H1 (cell line): ENCODE measurements around the gene SRXN1. TPM values are rescaled to one million over a fixed set of nuclear protein-coding genes. Genes with fewer than 3 reads are reported as not detected.
A peak's percentile ranks its signal among the peaks of the same experiment; 100 is the strongest.

Source experiments
- CTCF ChIA-PET: fragments of 300-600 bp; sonication (Branson Sonifier 250); formaldehyde crosslinking; loops from one replicate; lab custom pipeline; 2021; ENCODE audit not compliant: partially characterized antibody; lab: Charles Lee
- POLR2A ChIA-PET: fragments of 300-600 bp; sonication (Branson Sonifier 250); formaldehyde crosslinking; loops from one replicate; lab custom pipeline; 2021; ENCODE audit warnings: inconsistent platforms; ENCODE audit not compliant: partially characterized antibody; lab: Charles Lee
- DNase-seq, 2 experiments: peaks; one replicate each; pipeline versions ENCODE4 v3.0.0 to v3.0.0-alpha.2; 2010 to 2022; ENCODE audit warnings: low spot score in 2 of 2, low read depth in 1 of 2, mixed read lengths in 1 of 2
- FAIRE-seq: peaks from 2 replicates; lab custom pipeline; 2011; peaks lifted over from hg19 to GRCh38; lab: Jason Lieb, UNC
- H2AFZ ChIP-seq: 2 replicates; pipeline ENCODE4 v1.8.1; 2012; ENCODE audit warnings: low read length, inconsistent platforms
- H2AK5ac ChIP-seq: 2 replicates; pipeline ENCODE4 v1.6.1; 2013; ENCODE audit warnings: low read depth, low read length
- H2BK120ac ChIP-seq: replicated peaks from 2 replicates; pipeline ENCODE3; 2013; ENCODE audit warnings: low read depth, low read length, inconsistent platforms
- H2BK12ac ChIP-seq: 2 replicates; pipeline ENCODE4 v1.6.1; 2013; ENCODE audit warnings: low read depth, low read length
- H2BK15ac ChIP-seq: 2 replicates; pipeline ENCODE4 v1.6.1; 2013; ENCODE audit warnings: low read length
- H2BK20ac ChIP-seq: 2 replicates; pipeline ENCODE4 v1.6.1; 2013; ENCODE audit warnings: low read length
- H2BK5ac ChIP-seq: 2 replicates; pipeline ENCODE4 v1.6.1; 2013; ENCODE audit warnings: low read depth, low read length
- H3K14ac ChIP-seq: 2 replicates; pipeline ENCODE4 v1.6.1; 2013; ENCODE audit warnings: inconsistent platforms; ENCODE audit not compliant: insufficient read length
- H3K18ac ChIP-seq: 2 replicates; pipeline ENCODE4 v1.6.1; 2013; ENCODE audit warnings: low read length; ENCODE audit errors: extremely low read depth
- H3K23ac ChIP-seq: 2 replicates; pipeline ENCODE4 v1.6.1; 2013; ENCODE audit warnings: inconsistent platforms; ENCODE audit not compliant: insufficient read length
- H3K23me2 ChIP-seq: 2 replicates; pipeline ENCODE4 v1.6.1; 2013; ENCODE audit warnings: low read depth, low read length
- H3K27ac ChIP-seq: 2 replicates; pipeline ENCODE4 v1.6.1; 2011; ENCODE audit warnings: low read depth, low read length, inconsistent platforms
- H3K27me3 ChIP-seq, 4 experiments: replicated peaks in 1 of 4; 1 replicate in 1 of 4; 2 replicates in 3 of 4; pipeline versions ENCODE4 v1.6.1 to v1.8.1; 2011 to 2013; ENCODE audit warnings: low read length in 3 of 4, mild to moderate bottlenecking in 3 of 4, inconsistent platforms in 2 of 4, mixed read lengths in 2 of 4, moderate library complexity in 1 of 4; ENCODE audit not compliant: control insufficient read depth in 3 of 4, insufficient read depth in 3 of 4; ENCODE audit errors: extremely low read depth in 1 of 4
- H3K36me3 ChIP-seq, 4 experiments: 2 replicates each; pipeline versions ENCODE4 v1.6.1 to v1.8.1; 2011 to 2013; ENCODE audit warnings: mild to moderate bottlenecking in 4 of 4, low read length in 3 of 4, moderate library complexity in 2 of 4, control low read depth in 1 of 4, inconsistent platforms in 1 of 4; ENCODE audit not compliant: insufficient read depth in 4 of 4, control insufficient read depth in 2 of 4
- H3K4ac ChIP-seq: replicated peaks from 2 replicates; pipeline ENCODE3; 2013; ENCODE audit warnings: low read length, low read depth, mixed read lengths, inconsistent platforms; ENCODE audit not compliant: insufficient read length
- H3K4me1 ChIP-seq, 4 experiments: replicated peaks in 1 of 4; 1 replicate in 1 of 4; 2 replicates in 3 of 4; pipeline versions ENCODE4 v1.6.1 to v1.8.1; 2011 to 2013; ENCODE audit warnings: low read length in 3 of 4, inconsistent platforms in 2 of 4, mixed read lengths in 1 of 4; ENCODE audit not compliant: insufficient read depth in 4 of 4, control insufficient read depth in 3 of 4
- H3K4me2 ChIP-seq, 2 experiments: 2 replicates each; pipeline versions ENCODE4 v1.6.1 to v1.8.1; 2011 to 2013; ENCODE audit warnings: low read depth in 2 of 2, low read length in 2 of 2, control low read depth in 1 of 2, inconsistent platforms in 1 of 2, mild to moderate bottlenecking in 1 of 2; ENCODE audit not compliant: insufficient read depth in 1 of 2
- H3K4me3 ChIP-seq, 4 experiments: fragments of 200-600, 300-600 bp in 1 of 4; sonication (generic), shearing (Covaris generic), sonication (Bioruptor Twin) in 1 of 4; 2 replicates each; pipeline versions ENCODE4 v1.5.1 to v1.8.1; 2011 to 2016; ENCODE audit warnings: low read length in 4 of 4, low read depth in 3 of 4, control low read depth in 2 of 4, inconsistent platforms in 2 of 4, mild to moderate bottlenecking in 2 of 4, mixed read lengths in 1 of 4, moderate library complexity in 1 of 4; ENCODE audit not compliant: insufficient read depth in 2 of 4; ENCODE audit errors: extremely low read depth in 1 of 4
- H3K56ac ChIP-seq: replicated peaks from 2 replicates; pipeline ENCODE3; 2013; ENCODE audit warnings: low read depth, mild to moderate bottlenecking, mixed read lengths, low read length, inconsistent platforms; ENCODE audit not compliant: insufficient read length
- H3K79me1 ChIP-seq: 2 replicates; pipeline ENCODE4 v1.6.1; 2013; ENCODE audit warnings: low read depth, low read length, control low read depth
- H3K79me2 ChIP-seq, 2 experiments: 2 replicates each; pipeline versions ENCODE4 v1.6.1 to v1.8.1; 2012 to 2013; ENCODE audit warnings: low read length in 2 of 2, mild to moderate bottlenecking in 2 of 2, inconsistent platforms in 1 of 2; ENCODE audit not compliant: insufficient read depth in 2 of 2, control insufficient read depth in 1 of 2
- H3K9ac ChIP-seq, 4 experiments: replicated peaks in 1 of 4; 1 replicate in 1 of 4; 2 replicates in 3 of 4; pipeline versions ENCODE4 v1.6.1 to v1.8.1; 2011 to 2013; ENCODE audit warnings: low read depth in 3 of 4, low read length in 3 of 4, control low read depth in 2 of 4, mild to moderate bottlenecking in 2 of 4, moderate library complexity in 2 of 4, inconsistent platforms in 1 of 4; ENCODE audit errors: extremely low read depth in 1 of 4
- H3K9me3 ChIP-seq, 2 experiments: 2 replicates each; pipeline versions ENCODE4 v1.6.1 to v1.8.1; 2012 to 2013; ENCODE audit warnings: mild to moderate bottlenecking in 2 of 2, moderate library complexity in 2 of 2, control low read depth in 1 of 2, inconsistent platforms in 1 of 2, low read depth in 1 of 2, low read length in 1 of 2, mixed read lengths in 1 of 2; ENCODE audit not compliant: insufficient read depth in 2 of 2
- H4K20me1 ChIP-seq, 2 experiments: replicated peaks in 1 of 2; 2 replicates each; pipeline versions ENCODE3 to v1.8.1; 2011 to 2013; ENCODE audit warnings: inconsistent platforms in 2 of 2, low read length in 2 of 2, mild to moderate bottlenecking in 1 of 2; ENCODE audit not compliant: insufficient read depth in 2 of 2, control insufficient read depth in 1 of 2
- H4K5ac ChIP-seq: 2 replicates; pipeline ENCODE4 v1.6.1; 2013; ENCODE audit warnings: low read length, low read depth, mixed read lengths, inconsistent platforms; ENCODE audit not compliant: insufficient read length
- H4K8ac ChIP-seq: 2 replicates; pipeline ENCODE4 v1.8.0; 2013; ENCODE audit warnings: mild to moderate bottlenecking, moderate library complexity, low read length, inconsistent platforms; ENCODE audit not compliant: insufficient read depth; ENCODE audit errors: extremely low read depth
- H4K91ac ChIP-seq: replicated peaks from 2 replicates; pipeline ENCODE3; 2013; ENCODE audit warnings: low read length, mixed read lengths, inconsistent platforms; ENCODE audit not compliant: insufficient read length
- ASH2L ChIP-seq: fragments of 200-600, 300-600 bp; sonication (generic); IDR thresholded peaks from one replicate; pipeline ENCODE4 v1.7.1; 2017; ENCODE audit warnings: low read length
- EZH2 ChIP-seq: fragments of 200-600 bp; sonication (generic); IDR thresholded peaks from 2 replicates; pipeline ENCODE4 v1.7.1; 2012; ENCODE audit warnings: low read depth, mild to moderate bottlenecking, moderate library complexity, low read length, inconsistent platforms; ENCODE audit not compliant: severe bottlenecking
- PHF8 ChIP-seq: fragments of 200-600 bp; sonication (generic); conservative IDR thresholded peaks from 2 replicates; pipeline ENCODE4 v1.7.1; 2012; ENCODE audit warnings: low read depth, mild to moderate bottlenecking, inconsistent platforms, low read length, moderate library complexity
- RBBP5 ChIP-seq: IDR thresholded peaks from 2 replicates; pipeline ENCODE4 v1.7.1; 2012; ENCODE audit warnings: low read depth, mild to moderate bottlenecking, inconsistent platforms, low read length, moderate library complexity, borderline replicate concordance
- TAF7 ChIP-seq: optimal IDR thresholded peaks from 2 replicates; pipeline ENCODE3; 2011; ENCODE audit warnings: low read depth, mild to moderate bottlenecking, inconsistent platforms, low read length, moderate library complexity, borderline replicate concordance
- TCF12 ChIP-seq: IDR thresholded peaks from 2 replicates; pipeline ENCODE4 v1.6.1; 2011; ENCODE audit warnings: low read depth, mild to moderate bottlenecking, low read length
- YY1 ChIP-seq: IDR thresholded peaks from 2 replicates; pipeline ENCODE4 v1.6.1; 2011; ENCODE audit warnings: low read depth, mild to moderate bottlenecking, low read length
- WGBS, 2 experiments: shearing (Covaris generic) in 1 of 2; methylation state at CpG; one replicate each; pipeline versions ENCODE4 v1.1.6 to v1.1.7; 2013 to 2015; ENCODE audit warnings: low lambda C conversion rate in 2 of 2, mixed read lengths in 2 of 2, inconsistent platforms in 1 of 2, low coverage in 1 of 2, missing lambda C conversion rate in 1 of 2; ENCODE audit not compliant: insufficient replicate concordance in 2 of 2, insufficient coverage in 1 of 2, insufficient read length in 1 of 2; ENCODE audit errors: extremely low coverage in 1 of 2, missing lambda C conversion rate in 1 of 2; 5-methylcytosine and 5-hydroxymethylcytosine counted together
- polyA plus RNA-seq, 7 experiments: library from polyadenylated mRNA; depleted of rRNA in 3 of 7; stranded (reverse) in 5 of 7; unstranded in 2 of 7; fragments of >200 nt in 5 of 7; fragments of 200-250 nt in 2 of 7; gene quantifications; 1 replicate in 5 of 7; 2 replicates in 1 of 7; 4 replicates in 1 of 7; pipeline versions ENCODE4 v1.2.1 to v1.2.3, GENCODE V29; 2011 to 2013; ENCODE audit warnings: missing spikeins in 2 of 7, mixed read lengths in 2 of 7
- total RNA-seq: library from RNA; stranded (reverse); fragmentation: NEBNext Ultra II Directional; extraction: Animal tissue kit (Norgen Biotek cat#: 25700); gene quantifications from 2 replicates; pipeline ENCODE4 v1.2.1, GENCODE V29; 2021

SRXN1 gene
- total and polyA plus RNA-seq, 2 of the 8 experiments (the other 6 are each of a cell fraction or from before 2014, with no cell fraction given): 12.2 to 15.8 TPM

- H4K20me1 ChIP-seq: no peaks in the 10 kb centered on the region
- no peak overlapping the region for H3K18ac ChIP-seq
- no peak overlapping the region for H3K27ac ChIP-seq
- H3K4ac ChIP-seq: no peak overlapping the region
- H2BK15ac ChIP-seq: peak overlapping the region; percentile 14; the same call in 1 of the 2 replicates
- no peaks in the 10 kb centered on the region for H3K79me2 ChIP-seq
- no peak overlapping the region for H4K8ac ChIP-seq
- peak overlapping the region; percentile 73 for H4K91ac ChIP-seq
- no peak overlapping the region for H3K9ac ChIP-seq
- DNase-seq (no peak), FAIRE-seq (no peak)
- 0 out of 2 replicates have a peak overlapping the region, but pooled peaks have one; percentile 39 for H2BK12ac ChIP-seq
- no peak overlapping the region for H2AFZ ChIP-seq
- 75% methylated on average over 13 of the region's 14 CpGs; no CpG with 5 or more reads in 1 of the 2 experiments for WGBS, 2 experiments
- no peaks in the 10 kb centered on the region for H3K23me2 ChIP-seq
- no peak overlapping the region for H3K56ac ChIP-seq
- H4K5ac ChIP-seq: no peak overlapping the region
- no peak overlapping the region for H2AK5ac ChIP-seq
- H3K27me3 ChIP-seq: no peaks in the 10 kb centered on the region; a peak in 1 of 7 replicates
- H3K23ac ChIP-seq: no peak overlapping the region
- ChIA-PET POLR2A (no interaction called here), CTCF (interaction anchor here (1.0 to 1.1 kb wide), 4 partner anchors 22 to 105 kb away, joined by 3 to 5 read pairs (median 3); no protein-coding TSS in a partner anchor)
- H3K4me2 ChIP-seq: no peak overlapping the region
- no peaks in the 10 kb centered on the region for H3K9me3 ChIP-seq
- no peak overlapping the region for H3K14ac ChIP-seq
- no peak overlapping the region for H2BK5ac ChIP-seq
- no peaks in the 10 kb centered on the region for H3K79me1 ChIP-seq
- no peaks in the 10 kb centered on the region for H3K36me3 ChIP-seq
- H3K4me3 ChIP-seq: no peak overlapping the region
- H2BK120ac ChIP-seq: no peak overlapping the region
- H2BK20ac ChIP-seq: no peak overlapping the region
- H3K4me1 ChIP-seq: peaks cover 0 to 2% (median 0%) of the 10 kb centered on the region in 4 experiments; a peak in 1 of 7 replicates
- TF ChIP-seq RBBP5: no peak
- no peak for TF ChIP-seq PHF8
- TF ChIP-seq TCF12: no peak
- TF ChIP-seq TAF7: no peak
- TF ChIP-seq ASH2L: no peak
- no peak for TF ChIP-seq EZH2
- no peak for TF ChIP-seq YY1
Observed at GRCh38 chr20:634148-634925, 18.7 kb downstream of the SRXN1 start.
